NCI-H748 (cell line): ENCODE measurements around the gene RPRD1B.

ENCODE experiments used
- DNase-seq: peaks from one replicate; lab custom pipeline; 2025; ENCODE audit not compliant: unreplicated experiment; lab: John Stamatoyannopoulos, UW

Gene RPRD1B

DNA sequence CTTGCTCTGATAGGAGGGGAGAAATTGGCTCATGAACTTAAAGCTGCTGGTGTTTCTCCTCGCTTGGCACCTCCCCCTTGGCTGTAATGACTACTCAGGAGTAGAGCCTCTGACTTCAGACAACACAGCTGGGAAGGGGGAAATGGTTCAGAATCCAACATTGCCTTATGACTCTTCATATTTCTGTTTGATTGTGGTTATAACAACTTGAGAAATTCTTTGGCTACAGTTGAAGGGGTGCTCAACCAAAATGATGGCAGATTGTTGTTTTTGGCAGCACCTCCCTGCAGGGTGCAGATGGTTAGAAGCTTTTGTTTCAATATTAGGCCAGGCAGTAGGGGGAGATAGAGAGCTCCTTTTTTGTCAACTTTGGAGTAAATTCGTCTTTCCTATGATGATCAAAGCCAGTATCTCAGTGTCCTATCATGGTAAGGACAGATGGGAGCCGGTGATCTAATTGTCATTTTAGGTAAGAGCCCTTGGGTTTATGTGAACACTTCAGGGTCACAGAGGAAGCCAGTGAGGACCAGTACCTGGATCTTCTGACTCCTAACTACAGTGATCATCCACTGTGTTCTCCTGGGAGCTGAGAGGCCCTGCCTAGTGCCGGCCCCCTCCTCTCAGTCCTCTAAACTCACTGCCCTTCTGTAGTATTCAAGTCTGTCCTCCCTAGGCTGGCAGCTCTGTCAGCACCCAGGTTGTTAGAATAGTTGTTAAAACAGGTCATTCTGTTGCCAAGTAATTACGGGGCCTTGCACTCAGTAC, 39.9 kb downstream of the RPRD1B start:
- peak; percentile 17 for DNase-seq

DNA sequence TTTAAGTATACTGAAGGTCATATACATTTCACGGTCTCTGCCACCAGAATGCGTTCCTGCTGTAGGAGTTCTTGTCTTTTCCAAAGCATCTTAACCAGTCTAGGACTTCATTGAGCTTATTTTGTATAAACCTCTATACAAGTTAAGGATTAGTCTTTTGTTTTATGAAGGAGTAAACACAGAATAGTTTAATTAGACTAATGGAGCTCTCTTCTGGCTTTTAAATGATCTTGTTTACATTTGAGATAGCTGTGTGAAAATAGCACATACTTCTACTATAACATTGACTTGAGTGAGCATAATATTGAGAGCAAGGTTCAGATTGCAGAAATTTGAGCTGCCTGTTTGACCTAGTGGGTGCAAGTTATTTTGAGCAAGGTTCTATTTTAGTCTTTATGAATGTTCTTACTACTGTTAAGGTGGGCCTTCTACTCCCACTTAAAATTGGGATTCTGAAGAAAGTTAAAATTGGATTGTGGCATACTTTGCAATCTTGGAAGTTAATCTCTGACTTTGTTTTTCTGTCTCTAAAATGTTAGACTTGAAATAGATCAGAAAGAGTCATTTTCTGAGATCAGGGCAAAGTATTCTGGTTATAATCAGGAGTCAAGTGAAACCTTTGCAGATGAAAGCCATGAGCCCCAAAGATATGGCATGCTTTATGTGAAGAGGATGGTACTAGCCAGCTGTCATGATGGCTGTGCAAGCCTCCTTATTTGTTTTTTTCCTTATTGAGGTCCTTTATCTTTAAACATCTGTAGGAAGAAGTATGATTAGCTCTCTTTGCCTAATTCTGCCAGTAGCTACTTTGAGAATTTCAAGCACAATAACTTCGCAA, 41.8 kb downstream of the RPRD1B start:
- no peak for DNase-seq

DNA sequence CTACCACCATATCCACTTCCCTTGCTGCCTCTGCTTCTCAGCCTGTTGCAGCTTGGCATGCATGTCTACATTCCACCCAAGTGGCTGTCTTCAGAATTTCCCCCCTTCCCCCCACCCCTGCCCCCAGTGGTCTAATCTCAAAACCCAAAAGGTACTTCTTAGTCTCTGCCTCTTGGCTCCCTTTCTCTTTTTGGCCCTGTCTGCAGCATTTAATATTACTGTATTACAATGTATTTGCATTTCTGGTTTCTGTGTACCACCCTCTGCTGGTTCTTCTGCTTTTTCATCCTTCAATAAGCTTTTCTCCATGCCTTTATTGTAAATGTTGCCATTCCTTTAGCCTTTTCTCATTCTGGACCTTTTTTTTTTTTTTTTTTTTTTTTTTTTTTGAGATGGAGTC, 43.0 kb downstream of the RPRD1B start:
- no peak for DNase-seq

GRCh38 chr20:38078084-38078483, 44.5 kb downstream of the RPRD1B start:
- no peak for DNase-seq

- DNase-seq, result no peak
These were observed 45.8 kb downstream of the RPRD1B start for GRCh38 chr20:38079353-38079752.

GRCh38 chr20:38081575-38081974, 48.0 kb downstream of the RPRD1B start:
- no peak for DNase-seq

DNA sequence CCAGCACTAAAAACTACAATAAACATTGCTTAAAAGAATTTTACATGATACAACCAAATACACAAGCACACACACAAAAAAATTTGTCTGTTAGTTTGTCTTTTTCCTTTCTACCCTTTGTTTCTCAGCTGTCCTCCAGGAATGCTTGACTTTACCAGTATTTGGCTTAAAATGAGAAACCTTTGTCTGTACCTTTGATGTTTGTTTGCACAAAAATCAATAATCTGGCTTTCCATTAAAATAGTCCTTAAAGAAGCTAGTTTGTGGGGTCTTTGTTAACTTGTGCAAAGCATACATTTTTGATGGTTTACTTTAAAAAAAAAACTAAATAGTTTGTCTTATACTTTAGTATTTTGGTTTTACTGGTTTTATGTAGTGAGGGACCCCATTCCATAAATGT, 49.3 kb downstream of the RPRD1B start:
- no peak for DNase-seq

GRCh38 chr20:38083338-38084048, 49.9 kb downstream of the RPRD1B start:
- DNase-seq, result no peak

GRCh38 chr20:38084425-38084951, 50.9 kb downstream of the RPRD1B start:
- no peak for DNase-seq

- no peak for DNase-seq
These were observed 51.5 kb downstream of the RPRD1B start for GRCh38 chr20:38085026-38085425.

DNA sequence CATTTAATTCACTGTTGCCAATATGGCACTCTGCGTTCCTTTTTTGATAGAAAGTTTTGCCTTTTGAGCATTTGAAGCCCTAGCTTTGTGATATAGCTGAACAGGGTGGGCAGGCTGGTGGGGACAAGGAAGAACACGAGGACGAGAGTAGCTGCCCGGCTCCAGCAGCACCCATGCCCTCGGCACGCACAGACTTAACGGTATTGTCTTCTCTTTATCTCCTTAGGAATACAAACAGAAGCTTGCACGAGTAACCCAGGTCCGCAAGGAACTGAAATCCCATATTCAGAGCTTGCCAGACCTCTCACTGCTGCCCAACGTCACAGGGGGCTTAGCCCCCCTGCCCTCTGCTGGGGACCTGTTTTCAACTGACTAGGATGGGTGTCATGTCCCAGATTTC, 56.0 kb downstream of the RPRD1B start:
- DNase-seq, result no peak

DNA sequence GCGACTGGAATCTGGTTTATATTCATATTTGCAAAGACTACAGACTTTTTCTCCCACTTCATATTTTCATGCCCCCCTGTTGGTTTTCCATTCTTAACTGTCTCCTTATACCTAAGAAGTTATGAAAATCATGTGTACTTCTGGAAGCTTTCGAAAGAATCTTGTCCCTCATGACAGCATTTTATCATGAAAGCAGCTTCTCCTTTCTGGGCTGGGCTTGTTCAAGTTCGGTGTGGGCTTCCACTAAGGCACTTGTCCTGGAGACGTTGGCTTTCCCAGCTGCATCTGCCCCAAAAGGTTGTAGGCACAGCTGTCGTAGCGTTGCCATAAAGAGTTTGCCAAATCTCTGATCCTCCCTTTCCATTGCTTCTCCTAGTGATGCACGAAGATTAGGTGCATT, 56.5 kb downstream of the RPRD1B start:
- DNase-seq, result no peak

DNA sequence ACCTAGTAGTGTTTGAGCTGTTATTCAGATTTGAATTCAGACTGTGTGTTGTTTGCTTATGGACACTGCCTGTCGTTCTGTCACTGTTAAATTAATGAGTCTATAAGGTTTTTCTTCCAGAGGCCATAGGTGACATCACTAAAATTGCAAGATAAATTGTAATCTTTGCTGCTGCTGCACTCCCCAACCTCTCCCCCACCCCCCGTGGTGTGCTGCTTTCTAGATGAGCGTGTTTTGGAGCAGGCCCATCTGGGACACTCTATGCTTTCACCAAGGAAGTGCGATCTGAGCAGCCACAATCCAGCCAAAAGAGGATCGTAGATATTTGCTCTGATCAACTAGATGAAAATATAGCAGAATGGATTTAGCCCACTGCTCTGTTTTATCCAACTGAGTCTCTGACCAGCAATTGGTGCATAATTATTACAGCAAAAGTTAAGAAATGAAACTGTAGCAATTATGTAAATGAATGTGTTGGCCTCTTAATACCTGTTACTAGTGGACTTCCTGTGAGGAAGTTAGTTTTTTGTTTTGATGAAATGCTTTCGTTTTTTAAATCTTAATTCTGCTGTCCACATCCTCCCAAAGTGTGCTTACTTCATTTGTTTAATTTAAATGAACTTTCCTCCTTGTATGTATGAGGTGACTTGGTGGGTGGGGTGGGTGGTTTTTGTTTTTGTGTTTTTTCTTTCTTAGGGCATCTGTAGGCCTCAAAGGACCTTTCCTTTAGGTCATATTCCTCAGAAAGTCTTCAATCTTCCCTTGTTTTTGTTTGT, 58.1 kb downstream of the RPRD1B start:
- no peak for DNase-seq

GRCh38 chr20:38092260-38092857, 58.8 kb downstream of the RPRD1B start:
- peak; percentile 17 for DNase-seq

DNA sequence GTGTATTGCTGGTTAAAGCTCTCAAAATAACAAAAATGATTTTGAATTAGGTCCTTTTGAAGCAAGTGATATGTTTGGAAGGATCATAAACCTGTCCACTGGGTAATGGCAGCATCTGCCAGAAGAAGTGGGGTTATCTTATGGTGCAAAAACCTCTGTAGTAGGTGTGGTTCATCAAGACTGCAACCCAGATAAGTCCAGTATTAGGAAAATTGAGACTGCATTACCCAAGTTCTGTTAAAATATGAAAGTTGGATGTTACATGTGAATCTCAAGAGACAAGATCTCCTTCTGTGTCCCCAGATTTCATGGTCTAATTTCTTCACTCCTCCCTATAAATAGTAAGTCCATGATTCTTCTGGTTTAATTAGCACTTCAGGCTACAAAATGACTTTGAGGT, 59.4 kb downstream of the RPRD1B start:
- no peak for DNase-seq

GRCh38 chr20:38093641-38094077, 60.1 kb downstream of the RPRD1B start:
- DNase-seq, result no peak

DNA sequence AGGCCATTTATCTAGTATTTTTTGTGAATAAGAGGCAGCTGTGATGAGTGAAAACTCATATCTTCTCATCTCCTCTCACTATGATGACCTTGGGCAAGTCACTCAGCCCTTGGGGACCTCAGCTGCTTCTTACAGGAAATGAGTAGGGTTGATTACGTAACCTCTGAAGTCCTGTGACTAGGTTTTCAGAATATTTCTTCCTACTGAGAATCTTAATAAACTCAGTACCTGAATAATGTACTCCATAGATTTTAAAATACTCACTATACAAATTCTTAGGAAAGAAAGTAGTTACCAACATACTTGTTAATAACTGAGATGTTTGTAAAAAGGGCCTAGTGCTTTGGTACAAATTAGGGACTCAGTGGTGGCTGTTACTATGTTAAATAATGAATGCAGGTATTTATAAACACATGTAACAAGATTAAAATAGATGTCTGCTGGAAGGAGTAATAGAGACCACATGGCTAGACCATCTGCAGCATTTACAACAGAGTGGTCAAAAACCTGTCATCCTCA, 60.9 kb downstream of the RPRD1B start:
- DNase-seq, result no peak

GRCh38 chr20:38095017-38095686, 61.6 kb downstream of the RPRD1B start:
- DNase-seq, result no peak

- DNase-seq, result no peak
These were observed 65.4 kb downstream of the RPRD1B start for GRCh38 chr20:38098952-38099351.
